ENCODE results near the gene GPR107. TPM values are rescaled to one million over a fixed set of nuclear protein-coding genes. Genes with fewer than 3 reads are reported as not detected.

The GPR107 gene
- total RNA-seq, 1 experiment from 2014 or later: 33.2 TPM

Other genes starting within 250 kb of the GPR107 start
- 27.7 to 32.7 TPM (median 28.7 TPM) in 3 replicates for gene TOR1A, start 229.8 kb upstream of the GPR107 start, total RNA-seq (2021)
- gene C9orf78, start 218.6 kb upstream of the GPR107 start, total RNA-seq (2021): 34.1 to 36.8 TPM (median 36.4 TPM) in 3 replicates
- gene USP20, start 218.4 kb upstream of the GPR107 start, total RNA-seq (2021): 23.7 to 29.3 TPM (median 24.0 TPM) in 3 replicates
- 38.1 to 43.6 TPM (median 38.4 TPM) in 3 replicates for gene FNBP1, start 10.7 kb upstream of the GPR107 start, total RNA-seq (2021)
- 31.8 to 32.6 TPM (median 32.4 TPM) in 3 replicates for gene NCS1, start 118.5 kb downstream of the GPR107 start, total RNA-seq (2021)
- 5.6 to 12.4 TPM (median 10.8 TPM) in 3 replicates for gene HMCN2, start 211.9 kb downstream of the GPR107 start, total RNA-seq (2021)

All from WTC11 (cell line).